CD14-positive monocyte (primary cell): ENCODE measurements around the gene CHRNB2. TPM values are rescaled to one million over a fixed set of nuclear protein-coding genes. Genes with fewer than 3 reads are reported as not detected.

ENCODE experiments used
- DNase-seq, 3 donors: peaks; one replicate each; pipeline ENCODE4 v3.0.0-alpha.2; 2011 to 2022
- H2AFZ ChIP-seq: 2 replicates; pipeline ENCODE4 v1.6.0; 2012; ENCODE audit warnings: mild to moderate bottlenecking, low read depth, low read length, inconsistent platforms; ENCODE audit not compliant: insufficient read depth, poor library complexity, severe bottlenecking
- H3K27ac ChIP-seq, 2 donors: 1 replicate in 1 of 2; 2 replicates in 1 of 2; pipeline ENCODE4 v1.5.1; 2012 to 2013; ENCODE audit warnings: low read length in 2 of 2, control low read depth in 1 of 2, inconsistent platforms in 1 of 2, low read depth in 1 of 2, mild to moderate bottlenecking in 1 of 2
- H3K27me3 ChIP-seq, 2 donors: one replicate each; pipeline versions ENCODE4 v1.6.0 to v1.6.1; 2011 to 2013; ENCODE audit warnings: low read length in 2 of 2; ENCODE audit not compliant: control insufficient read depth in 2 of 2, insufficient read depth in 2 of 2
- H3K36me3 ChIP-seq, 2 donors: replicated peaks in 1 of 2; 1 replicate in 1 of 2; 2 replicates in 1 of 2; pipeline versions ENCODE4 v1.5.1 to v1.6.1; 2012 to 2013; ENCODE audit warnings: low read length in 2 of 2, control low read depth in 1 of 2, inconsistent platforms in 1 of 2, mild to moderate bottlenecking in 1 of 2; ENCODE audit not compliant: insufficient read depth in 2 of 2, control insufficient read depth in 1 of 2
- H3K4me1 ChIP-seq, 2 donors: 1 replicate in 1 of 2; 2 replicates in 1 of 2; pipeline versions ENCODE4 v1.5.1 to v1.6.1; 2012 to 2013; ENCODE audit warnings: low read length in 2 of 2, control low read depth in 1 of 2, inconsistent platforms in 1 of 2, mild to moderate bottlenecking in 1 of 2, moderate library complexity in 1 of 2; ENCODE audit not compliant: insufficient read depth in 2 of 2, control insufficient read depth in 1 of 2
- H3K4me2 ChIP-seq: replicated peaks from 2 replicates; pipeline ENCODE3; 2012; ENCODE audit warnings: low read length, moderate library complexity, mild to moderate bottlenecking; ENCODE audit not compliant: poor library complexity, severe bottlenecking; ENCODE audit errors: extremely low read depth
- H3K4me3 ChIP-seq, 3 experiments: fragments of 200-600 bp in 1 of 3; sonication (generic) in 1 of 3; replicated peaks in 1 of 3; 1 replicate in 2 of 3; 2 replicates in 1 of 3; pipeline ENCODE4 v1.5.1; 2011 to 2013; ENCODE audit warnings: low read length in 3 of 3, mild to moderate bottlenecking in 3 of 3, control low read depth in 2 of 3, low read depth in 2 of 3, inconsistent platforms in 1 of 3, moderate library complexity in 1 of 3
- H3K79me2 ChIP-seq: 2 replicates; pipeline ENCODE4 v1.6.0; 2012; ENCODE audit warnings: mild to moderate bottlenecking, control low read depth, inconsistent platforms, low read length, moderate library complexity; ENCODE audit not compliant: insufficient read depth
- H3K9ac ChIP-seq: 2 replicates; pipeline ENCODE4 v1.6.0; 2017; ENCODE audit warnings: low read length, mild to moderate bottlenecking; ENCODE audit not compliant: insufficient read depth, poor library complexity, severe bottlenecking
- H3K9me3 ChIP-seq, 2 donors: replicated peaks in 1 of 2; 1 replicate in 1 of 2; 2 replicates in 1 of 2; pipeline versions ENCODE4 v1.5.1 to v1.6.1; 2012 to 2013; ENCODE audit warnings: low read length in 2 of 2, control low read depth in 1 of 2; ENCODE audit not compliant: control insufficient read depth in 1 of 2, insufficient read depth in 1 of 2
- H4K20me1 ChIP-seq: 2 replicates; pipeline ENCODE4 v1.6.0; 2012; ENCODE audit warnings: mild to moderate bottlenecking, low read length, control low read depth, moderate library complexity; ENCODE audit not compliant: insufficient read depth
- H3K27ac Mint-ChIP-seq, 7 donors: one replicate each; pipeline ENCODE4 v1.8.0; 2020; ENCODE audit warnings: mild to moderate bottlenecking in 7 of 7, mixed read lengths in 7 of 7, moderate library complexity in 6 of 7, inconsistent platforms in 2 of 7
- H3K27me3 Mint-ChIP-seq, 3 donors: one replicate each; pipeline ENCODE4 v1.8.0; 2021 to 2022; ENCODE audit warnings: low read depth in 3 of 3, mild to moderate bottlenecking in 3 of 3, mixed read lengths in 3 of 3, moderate library complexity in 3 of 3, inconsistent platforms in 1 of 3
- H3K36me3 Mint-ChIP-seq, 2 donors: one replicate each; pipeline ENCODE4 v1.8.0; 2020; ENCODE audit warnings: mixed read lengths in 2 of 2, inconsistent platforms in 1 of 2, mild to moderate bottlenecking in 1 of 2
- H3K4me1 Mint-ChIP-seq: one replicate; pipeline ENCODE4 v1.8.0; 2020; ENCODE audit warnings: mild to moderate bottlenecking, mixed read lengths
- H3K4me3 Mint-ChIP-seq, 2 donors: one replicate each; pipeline ENCODE4 v1.8.0; 2020; ENCODE audit warnings: mild to moderate bottlenecking in 2 of 2, mixed read lengths in 2 of 2, moderate library complexity in 1 of 2
- H3K9me3 Mint-ChIP-seq, 7 donors: one replicate each; pipeline ENCODE4 v1.8.0; 2020 to 2022; ENCODE audit warnings: mixed read lengths in 7 of 7, mild to moderate bottlenecking in 6 of 7, moderate library complexity in 6 of 7, inconsistent platforms in 2 of 7
- WGBS: methylation state at CpG from one replicate; pipeline ENCODE4 v1.1.5; 2013; ENCODE audit warnings: missing lambda C conversion rate; ENCODE audit not compliant: insufficient coverage; 5-methylcytosine and 5-hydroxymethylcytosine counted together
- intact Hi-C, 2 donors: fragments of 100-400 bp; cut with micrococcal nuclease; formaldehyde crosslinking; loops; one replicate each; pipeline versions ENCODE4 v1.15.0 to v1.15.1; 2023
- polyA plus RNA-seq, 3 donors: library from polyadenylated mRNA; depleted of rRNA in 1 of 3; unstranded in 2 of 3; stranded (reverse) in 1 of 3; fragments of 300-500 nt in 2 of 3; fragments of >200 nt in 1 of 3; fragmentation: Illumina TruSeq in 2 of 3; gene quantifications; 1 replicate in 2 of 3; 2 replicates in 1 of 3; pipeline ENCODE4 v1.2.3, GENCODE V29; 2012 to 2021
- TF ChIP-seq, protein P1 (sequence below): fragments of 200-600 bp; IDR thresholded peaks from one replicate; pipeline ENCODE4 v1.8.0; 2022; ENCODE audit warnings: antibody characterized with exemption, mild to moderate bottlenecking

CHRNB2 gene
- polyA plus RNA-seq, 3 donors = 0.05 TPM; not detected in 2

DNA sequence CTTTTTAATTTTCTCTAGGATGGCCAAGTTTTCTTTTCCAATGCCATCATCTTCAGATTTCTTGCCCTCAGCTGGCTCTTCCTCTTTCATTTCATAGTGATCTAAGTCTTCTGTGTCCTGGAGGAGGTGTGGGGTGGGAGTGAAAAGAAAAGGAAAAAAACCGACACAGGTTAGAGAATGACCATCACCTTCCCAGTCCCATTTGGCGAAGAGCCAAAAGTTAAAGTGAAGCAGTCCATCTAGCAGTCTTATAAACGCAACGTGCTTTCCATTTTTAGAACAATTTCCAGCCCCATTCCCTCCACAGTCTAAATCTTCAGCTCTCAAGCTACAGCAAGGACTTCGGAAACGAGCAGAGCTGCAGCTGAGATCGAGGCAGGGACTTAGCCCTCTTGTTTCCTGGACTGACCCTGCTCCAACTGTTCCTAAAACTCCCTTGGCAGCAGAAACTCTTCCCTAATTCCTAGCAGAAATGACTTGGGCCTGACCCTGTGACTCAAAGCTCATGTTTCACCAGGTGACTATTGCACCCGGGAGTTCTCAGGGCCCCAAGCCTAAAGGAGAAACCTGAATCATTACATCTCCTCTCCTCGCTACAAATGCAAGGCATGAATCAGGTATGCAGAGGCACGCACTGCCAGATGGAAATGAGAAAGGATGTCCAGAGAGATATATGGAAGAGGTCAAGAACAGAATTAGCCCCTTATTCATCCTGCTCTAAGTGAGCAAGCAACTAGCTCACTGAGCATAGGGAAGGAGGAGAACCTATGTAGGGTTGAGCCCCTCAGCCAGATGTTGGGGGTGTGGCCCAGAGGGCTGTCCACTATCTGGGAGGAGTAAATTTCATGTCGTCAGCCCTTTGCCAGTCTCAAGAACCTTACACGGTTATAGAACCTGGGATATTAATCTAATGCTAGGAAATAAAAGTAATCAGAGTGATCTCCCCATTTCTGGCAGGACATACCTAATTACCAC lies 14.2 kb upstream of the CHRNB2 start:
- H3K36me3 Mint-ChIP-seq = peaks cover 72 to 78% of the 10 kb centered on the region in 2 donors
- peaks cover 33% of the 10 kb centered on the region for H3K4me1 Mint-ChIP-seq
- peak overlapping the region in 2 of 7 donors; percentile 0 to 18 for H3K27ac Mint-ChIP-seq
- no peak overlapping the region for H2AFZ ChIP-seq
- H3K27me3 Mint-ChIP-seq = no peaks in the 10 kb centered on the region
- TF ChIP-seq, protein P1, sequence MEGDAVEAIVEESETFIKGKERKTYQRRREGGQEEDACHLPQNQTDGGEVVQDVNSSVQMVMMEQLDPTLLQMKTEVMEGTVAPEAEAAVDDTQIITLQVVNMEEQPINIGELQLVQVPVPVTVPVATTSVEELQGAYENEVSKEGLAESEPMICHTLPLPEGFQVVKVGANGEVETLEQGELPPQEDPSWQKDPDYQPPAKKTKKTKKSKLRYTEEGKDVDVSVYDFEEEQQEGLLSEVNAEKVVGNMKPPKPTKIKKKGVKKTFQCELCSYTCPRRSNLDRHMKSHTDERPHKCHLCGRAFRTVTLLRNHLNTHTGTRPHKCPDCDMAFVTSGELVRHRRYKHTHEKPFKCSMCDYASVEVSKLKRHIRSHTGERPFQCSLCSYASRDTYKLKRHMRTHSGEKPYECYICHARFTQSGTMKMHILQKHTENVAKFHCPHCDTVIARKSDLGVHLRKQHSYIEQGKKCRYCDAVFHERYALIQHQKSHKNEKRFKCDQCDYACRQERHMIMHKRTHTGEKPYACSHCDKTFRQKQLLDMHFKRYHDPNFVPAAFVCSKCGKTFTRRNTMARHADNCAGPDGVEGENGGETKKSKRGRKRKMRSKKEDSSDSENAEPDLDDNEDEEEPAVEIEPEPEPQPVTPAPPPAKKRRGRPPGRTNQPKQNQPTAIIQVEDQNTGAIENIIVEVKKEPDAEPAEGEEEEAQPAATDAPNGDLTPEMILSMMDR = no peak
- H3K4me3 Mint-ChIP-seq = no peak overlapping the region
- peaks cover 92% of the 10 kb centered on the region for H4K20me1 ChIP-seq
- H3K27ac ChIP-seq = no peak overlapping the region
- H3K9me3 Mint-ChIP-seq = no peaks in the 10 kb centered on the region
- H3K9ac ChIP-seq = no peak overlapping the region
- no peak overlapping the region for H3K4me2 ChIP-seq
- peaks cover 35% of the 10 kb centered on the region for H3K79me2 ChIP-seq
- intact Hi-C loops = loop anchor here in 1 of 2 donors (10.0 kb wide), 2 partner anchors 381 to 531 kb away; partner anchors contain the start of gene PMVK
- H3K9me3 ChIP-seq = no peaks in the 10 kb centered on the region
- 97% methylated on average over 5 of the region's 12 CpGs for WGBS
- no peaks in the 10 kb centered on the region for H3K27me3 ChIP-seq
- peaks cover 17 to 26% of the 10 kb centered on the region in 2 donors for H3K4me1 ChIP-seq
- peaks cover 71 to 81% of the 10 kb centered on the region in 2 donors for H3K36me3 ChIP-seq
- H3K4me3 ChIP-seq = no peak overlapping the region
- DNase-seq = no peak

DNA sequence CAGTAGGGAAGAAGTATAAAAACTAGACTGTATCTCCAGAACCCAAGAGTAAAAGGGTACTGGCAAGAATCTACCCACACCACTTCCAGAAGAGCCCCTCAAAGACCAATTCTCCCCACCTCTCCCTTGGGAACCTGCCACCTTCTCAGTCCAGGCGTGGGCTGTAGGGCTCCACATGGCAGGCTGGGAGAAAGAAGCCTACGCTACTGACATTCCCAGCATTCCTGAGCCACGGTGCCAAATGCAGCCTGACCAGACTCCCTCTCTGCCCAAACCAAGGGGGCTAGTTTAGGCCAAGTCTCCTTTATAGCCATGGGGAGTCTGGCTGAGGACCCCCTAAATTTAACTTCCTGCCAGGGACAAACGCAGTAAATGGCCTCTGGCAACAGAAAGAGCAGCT lies 11.2 kb upstream of the CHRNB2 start:
- Mint-ChIP-seq H3K4me1 (peaks cover 29% of the 10 kb centered on the region), H3K27me3 (peaks cover 0 to 2% (median 0%) of the 10 kb centered on the region in 3 donors), H3K4me3 (no peak overlapping the region), H3K9me3 (no peaks in the 10 kb centered on the region), H3K36me3 (peaks cover 47 to 52% of the 10 kb centered on the region in 2 donors), H3K27ac (peak overlapping the region in 3 of 7 donors; percentile 14 to 70 (median 57))
- peaks cover 46 to 51% of the 10 kb centered on the region in 2 donors for H3K36me3 ChIP-seq
- peaks cover 61% of the 10 kb centered on the region for H4K20me1 ChIP-seq
- no peak overlapping the region for H3K9ac ChIP-seq
- peak overlapping the region in 1 of 2 donors; percentile 89 for H3K27ac ChIP-seq
- H3K4me2 ChIP-seq = peak overlapping the region; percentile 100
- H3K79me2 ChIP-seq = peaks cover 35% of the 10 kb centered on the region
- H3K27me3 ChIP-seq = no peaks in the 10 kb centered on the region
- DNase-seq = no peak
- no peaks in the 10 kb centered on the region for H3K9me3 ChIP-seq
- TF ChIP-seq, protein P1 = no peak
- peak overlapping the region in 1 of 3 experiments; percentile 97 for H3K4me3 ChIP-seq
- intact Hi-C loops = loop anchor here (5.0 to 10.0 kb wide), 7 partner anchors 51 to 586 kb away; partner anchors contain the start of genes ADAR (in 1 of the 2), DPM3 (in 1 of the 2), KCNN3 (in 1 of the 2) and PMVK (in 1 of the 2)
- WGBS = 43% methylated on average over 2 of the region's 4 CpGs
- H2AFZ ChIP-seq = no peak overlapping the region
- peaks cover 26 to 27% of the 10 kb centered on the region in 2 donors for H3K4me1 ChIP-seq
